Panc1 (cell line): Measurements from ENCODE around the gene DEFB110. TPM values are rescaled to one million over a fixed set of nuclear protein-coding genes. Genes with fewer than 3 reads are reported as not detected.

Source experiments
- ATAC-seq: fragments of 200-7000 bp; cut with Tn5 transposase; 2 replicates; pipeline ENCODE4 v1.9.1; 2020; ENCODE audit warnings: mild to moderate bottlenecking, moderate library complexity
- Bru-seq: library from RNA; stranded (reverse); fragments of 400-500 nt; gene quantifications from one replicate; lab custom pipeline; 2021; lab: Mats Ljungman, UMichigan
- BruChase-seq, 2 experiments: library from RNA; stranded (reverse); fragments of 400-500 nt; gene quantifications; one replicate each; lab custom pipeline; 2021; lab: Mats Ljungman, UMichigan
- BruUV-seq: library from RNA; stranded (reverse); fragments of 400-500 nt; replicated peaks from 2 replicates; lab custom pipeline; 2021; lab: Mats Ljungman, UMichigan
- CTCF ChIA-PET: fragments of 300-600 bp; sonication (Branson Sonifier 250); formaldehyde crosslinking; loops from one replicate; lab custom pipeline; 2022; ENCODE audit warnings: antibody characterized with exemption; lab: Charles Lee
- POLR2A ChIA-PET: fragments of 300-600 bp; sonication (Branson Sonifier 250); formaldehyde crosslinking; loops from one replicate; lab custom pipeline; 2022; ENCODE audit warnings: antibody characterized with exemption; lab: Charles Lee
- DNase-seq: peaks from one replicate; pipeline ENCODE4 v3.0.0-alpha.2; 2010; ENCODE audit warnings: low read depth, low spot score
- H3K27ac ChIP-seq: 2 replicates; pipeline ENCODE4 v1.5.1; 2011; ENCODE audit warnings: mild to moderate bottlenecking, low read length, inconsistent platforms
- H3K27me3 ChIP-seq: fragments of 200-500 bp; sonication (Bioruptor generic); 2 replicates; pipeline ENCODE4 v1.6.0; 2014; ENCODE audit warnings: low read length, inconsistent platforms; ENCODE audit not compliant: control insufficient read depth, insufficient read depth
- H3K36me3 ChIP-seq: fragments of 200-500 bp; sonication (Bioruptor generic); 2 replicates; pipeline ENCODE4 v1.5.1; 2014; ENCODE audit warnings: inconsistent platforms, mild to moderate bottlenecking, low read length, moderate library complexity; ENCODE audit not compliant: control insufficient read depth, insufficient read depth
- H3K4me1 ChIP-seq: 2 replicates; pipeline ENCODE4 v1.5.1; 2011; ENCODE audit warnings: inconsistent platforms, mild to moderate bottlenecking, low read length, moderate library complexity; ENCODE audit not compliant: control insufficient read depth, insufficient read depth
- H3K4me3 ChIP-seq, 2 experiments: 2 replicates each; pipeline ENCODE4 v1.5.1; 2011 to 2012; ENCODE audit warnings: low read depth in 2 of 2, low read length in 2 of 2, mild to moderate bottlenecking in 2 of 2, inconsistent platforms in 1 of 2, moderate library complexity in 1 of 2
- H3K9me3 ChIP-seq: fragments of 200-500 bp; sonication (Bioruptor generic); 2 replicates; pipeline ENCODE4 v1.5.1; 2014; ENCODE audit warnings: low read depth, mild to moderate bottlenecking, inconsistent platforms, low read length, moderate library complexity; ENCODE audit not compliant: control insufficient read depth, insufficient read depth
- POLR2AphosphoS5 ChIP-seq: IDR thresholded peaks from 2 replicates; pipeline ENCODE4 v1.6.1; 2012; ENCODE audit warnings: mild to moderate bottlenecking, low read depth, low read length, moderate library complexity
- REST ChIP-seq, 2 experiments: IDR thresholded peaks; 2 replicates each; pipeline ENCODE4 v1.6.1; 2011 to 2012; ENCODE audit warnings: low read depth in 2 of 2, control low read depth in 1 of 2, low read length in 1 of 2, mild to moderate bottlenecking in 1 of 2, moderate library complexity in 1 of 2; ENCODE audit not compliant: insufficient read depth in 1 of 2
- SIN3A ChIP-seq: IDR thresholded peaks from 2 replicates; pipeline ENCODE4 v1.6.1; 2012; ENCODE audit warnings: low read depth, mild to moderate bottlenecking, low read length, moderate library complexity, borderline replicate concordance; ENCODE audit not compliant: insufficient read depth
- TCF7L2 ChIP-seq: IDR thresholded peaks from 2 replicates; pipeline ENCODE4 v1.6.1; 2011; ENCODE audit warnings: mild to moderate bottlenecking, low read depth, low read length, inconsistent platforms
- in situ Hi-C: cut with HindIII; loops from 2 replicates; pipeline ENCODE4 v1.10.0; 2016; ENCODE audit warnings: low sequenced_read_pairs, low pct_unique_long_range_greater_than_20kb
- intact Hi-C: fragments of 100-400 bp; cut with micrococcal nuclease; formaldehyde crosslinking; loops from one replicate; pipeline ENCODE4 v1.10.0; 2022; ENCODE audit not compliant: unreplicated experiment
- long read RNA-seq: library from polyadenylated mRNA; unstranded; transcript quantifications from one replicate; pipeline ENCODE4 v2.0.0, GENCODE V29; 2021; ENCODE audit not compliant: unreplicated experiment
- polyA plus RNA-seq: library from polyadenylated mRNA; unstranded; fragments of >200 nt; gene quantifications from one replicate; pipeline ENCODE4 v1.2.1, GENCODE V29; 2012; ENCODE audit warnings: missing spikeins; ENCODE audit not compliant: insufficient read length
- total RNA-seq: library from RNA; stranded (reverse); gene quantifications from one replicate; pipeline ENCODE4 v1.2.1, GENCODE V29; 2021; ENCODE audit not compliant: unreplicated experiment
- TF ChIP-seq, protein P1 (sequence below): fragments of 450-650 bp; IDR thresholded peaks from 2 replicates; pipeline ENCODE4 v1.5.1; 2017; ENCODE audit warnings: mild to moderate bottlenecking

Gene DEFB110
- total RNA-seq = not detected
- polyA plus RNA-seq = not detected
- Bru-seq, nascent RNA = not detected
- not detected for BruChase-seq, experiment 1, labeled RNA remaining after a 2-hour chase
- BruChase-seq, experiment 2, labeled RNA remaining after a 6-hour chase = not detected
- long read RNA-seq = 0 reads

DNA sequence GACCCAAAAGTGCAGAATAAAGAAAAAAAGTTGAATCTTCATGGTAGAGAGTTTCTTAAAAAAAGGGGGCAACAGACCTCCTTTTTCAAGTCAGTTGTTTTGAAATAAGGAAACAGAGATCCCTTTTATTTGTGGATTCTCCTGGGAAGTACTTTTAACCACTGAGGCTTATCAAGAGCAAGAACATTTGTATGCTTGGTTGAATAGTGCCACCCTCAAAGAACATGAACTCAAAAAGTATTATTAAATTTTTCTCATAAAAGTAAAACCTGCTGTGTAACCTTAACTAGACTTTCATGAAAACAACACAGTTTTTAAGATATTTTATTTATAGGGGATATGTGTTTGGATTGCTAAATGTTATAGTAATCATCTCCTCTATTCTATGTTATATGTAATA, at the start of gene DEFB110:
TSS of gene DEFB110 (minus strand) at position 101 of the 400 bp plus-strand sequence. CDS start at position 42, 59 bp downstream.
- TF ChIP-seq POLR2AphosphoS5 (no peak), REST (IDR thresholded peaks at IDR 0.05; ENCODE audit: insufficient read depth in 1 of 2, low read depth in 2 of 2, low read length in 1 of 2) (no peak), SIN3A (no peak), TCF7L2 (no peak)
- TF ChIP-seq, protein P1, sequence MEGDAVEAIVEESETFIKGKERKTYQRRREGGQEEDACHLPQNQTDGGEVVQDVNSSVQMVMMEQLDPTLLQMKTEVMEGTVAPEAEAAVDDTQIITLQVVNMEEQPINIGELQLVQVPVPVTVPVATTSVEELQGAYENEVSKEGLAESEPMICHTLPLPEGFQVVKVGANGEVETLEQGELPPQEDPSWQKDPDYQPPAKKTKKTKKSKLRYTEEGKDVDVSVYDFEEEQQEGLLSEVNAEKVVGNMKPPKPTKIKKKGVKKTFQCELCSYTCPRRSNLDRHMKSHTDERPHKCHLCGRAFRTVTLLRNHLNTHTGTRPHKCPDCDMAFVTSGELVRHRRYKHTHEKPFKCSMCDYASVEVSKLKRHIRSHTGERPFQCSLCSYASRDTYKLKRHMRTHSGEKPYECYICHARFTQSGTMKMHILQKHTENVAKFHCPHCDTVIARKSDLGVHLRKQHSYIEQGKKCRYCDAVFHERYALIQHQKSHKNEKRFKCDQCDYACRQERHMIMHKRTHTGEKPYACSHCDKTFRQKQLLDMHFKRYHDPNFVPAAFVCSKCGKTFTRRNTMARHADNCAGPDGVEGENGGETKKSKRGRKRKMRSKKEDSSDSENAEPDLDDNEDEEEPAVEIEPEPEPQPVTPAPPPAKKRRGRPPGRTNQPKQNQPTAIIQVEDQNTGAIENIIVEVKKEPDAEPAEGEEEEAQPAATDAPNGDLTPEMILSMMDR = no peak
- Histone ChIP-seq H3K4me1 (no peaks in the 10 kb centered on the region), H3K36me3 (no peaks in the 10 kb centered on the region), H3K4me3 (no peak within 1 kb of the TSS), H3K27ac (no peak within 1 kb of the TSS), H3K9me3 (no peaks in the 10 kb centered on the region), H3K27me3 (no peaks in the 10 kb centered on the region)
- ChIA-PET CTCF (no interaction called here), POLR2A (no interaction called here)
- intact Hi-C loops (no loop called here), in situ Hi-C loops (no loop called here)
- BruUV-seq = no TSS peak
- ATAC-seq (no peak), DNase-seq (no peak)

DNA sequence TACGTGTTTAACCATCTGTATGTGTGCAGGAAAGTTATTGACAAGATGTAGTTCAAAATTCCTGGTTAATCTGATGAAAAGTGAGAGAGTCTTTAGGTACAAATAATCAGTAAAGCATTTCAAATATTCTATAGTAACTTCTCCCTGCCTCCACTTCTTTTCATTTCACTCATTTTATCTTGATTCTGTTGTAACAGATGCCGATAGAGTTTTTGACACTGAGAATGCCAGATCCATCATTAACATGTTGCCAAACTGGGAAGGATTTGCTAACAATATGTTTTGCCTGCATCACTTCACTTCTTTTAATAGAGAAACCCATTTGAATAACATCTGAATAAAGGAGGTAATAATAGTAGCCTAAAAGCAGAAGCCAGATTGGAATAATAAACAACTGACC, 48.3 kb upstream of the DEFB110 start:
- intact Hi-C loops = no loop called here
- ATAC-seq = no peak
- in situ Hi-C loops = no loop called here
- no peak for DNase-seq
- H3K27me3 ChIP-seq = no peaks in the 10 kb centered on the region
- BruUV-seq = no TSS peak
- POLR2A ChIA-PET = no interaction called here
- TF ChIP-seq REST (IDR thresholded peaks at IDR 0.05; ENCODE audit: insufficient read depth in 1 of 2, low read depth in 2 of 2, low read length in 1 of 2) = no peak
- TF ChIP-seq, protein P1 = no peak
- TF ChIP-seq SIN3A = no peak
- no peak for TF ChIP-seq TCF7L2
- TF ChIP-seq POLR2AphosphoS5 = no peak
- no peak overlapping the region for H3K27ac ChIP-seq
- H3K4me3 ChIP-seq = no peak overlapping the region
- no peaks in the 10 kb centered on the region for H3K36me3 ChIP-seq
- CTCF ChIA-PET = no interaction called here
- H3K4me1 ChIP-seq = no peaks in the 10 kb centered on the region
- no peaks in the 10 kb centered on the region for H3K9me3 ChIP-seq
